Ovary (tissue), 3 donors: Measurements from ENCODE around the gene ADAMTS17.

ENCODE experiments used
- EP300 ChIP-seq: sonication (generic); formaldehyde crosslinking; IDR thresholded peaks from one replicate; pipeline ENCODE4 v1.6.1; 2017; ENCODE audit warnings: antibody characterized with exemption
- POLR2A ChIP-seq: fragments of 450-650 bp; IDR thresholded peaks from one replicate; pipeline ENCODE4 v1.6.1; 2017; ENCODE audit warnings: antibody characterized with exemption, mild to moderate bottlenecking, moderate library complexity
- TF ChIP-seq, protein P1 (sequence below), 3 donors: fragments of 450-650 bp in 2 of 3; fragments of 200-600 bp in 1 of 3; IDR thresholded peaks; one replicate each; pipeline versions ENCODE4 v1.5.1 to v1.8.0; 2016 to 2022; ENCODE audit warnings: antibody characterized with exemption in 3 of 3, mild to moderate bottlenecking in 1 of 3
- donor health status: DM: no; HTN: no; CAD: no.

DNA sequence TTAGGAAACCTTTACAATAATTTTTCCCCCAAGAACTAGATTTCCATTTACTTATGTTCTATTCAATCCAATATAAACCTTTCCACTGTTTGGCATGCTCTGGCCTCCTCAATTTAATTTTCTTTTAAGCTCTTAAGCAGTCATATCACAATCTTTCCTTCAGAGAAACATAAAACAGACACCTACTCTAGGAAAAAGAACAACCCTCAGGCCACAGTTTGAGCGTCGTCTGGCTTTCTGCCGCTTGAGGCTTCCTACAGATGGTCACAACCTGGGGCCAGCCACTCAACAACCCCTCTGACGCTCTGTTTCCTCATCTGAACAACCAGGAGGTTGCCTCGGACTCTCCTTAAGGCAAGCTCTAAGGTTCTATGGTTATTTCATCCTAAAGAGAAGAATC, 143.3 kb downstream of the ADAMTS17 start:
- TF ChIP-seq, protein P1, sequence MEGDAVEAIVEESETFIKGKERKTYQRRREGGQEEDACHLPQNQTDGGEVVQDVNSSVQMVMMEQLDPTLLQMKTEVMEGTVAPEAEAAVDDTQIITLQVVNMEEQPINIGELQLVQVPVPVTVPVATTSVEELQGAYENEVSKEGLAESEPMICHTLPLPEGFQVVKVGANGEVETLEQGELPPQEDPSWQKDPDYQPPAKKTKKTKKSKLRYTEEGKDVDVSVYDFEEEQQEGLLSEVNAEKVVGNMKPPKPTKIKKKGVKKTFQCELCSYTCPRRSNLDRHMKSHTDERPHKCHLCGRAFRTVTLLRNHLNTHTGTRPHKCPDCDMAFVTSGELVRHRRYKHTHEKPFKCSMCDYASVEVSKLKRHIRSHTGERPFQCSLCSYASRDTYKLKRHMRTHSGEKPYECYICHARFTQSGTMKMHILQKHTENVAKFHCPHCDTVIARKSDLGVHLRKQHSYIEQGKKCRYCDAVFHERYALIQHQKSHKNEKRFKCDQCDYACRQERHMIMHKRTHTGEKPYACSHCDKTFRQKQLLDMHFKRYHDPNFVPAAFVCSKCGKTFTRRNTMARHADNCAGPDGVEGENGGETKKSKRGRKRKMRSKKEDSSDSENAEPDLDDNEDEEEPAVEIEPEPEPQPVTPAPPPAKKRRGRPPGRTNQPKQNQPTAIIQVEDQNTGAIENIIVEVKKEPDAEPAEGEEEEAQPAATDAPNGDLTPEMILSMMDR (IDR thresholded peaks at IDR 0.05) = no peak
- TF ChIP-seq POLR2A = no peak
- no peak for TF ChIP-seq EP300
